Tibial nerve (tissue), 4 donors: ENCODE results near the gene FAM171A1. TPM values are rescaled to one million over a fixed set of nuclear protein-coding genes. Genes with fewer than 3 reads are reported as not detected.

Experiments used
- DNase-seq, 2 donors: peaks; one replicate each; pipeline ENCODE4 v3.0.0-alpha.2; 2019; ENCODE audit warnings: low spot score in 2 of 2
- H3K27ac ChIP-seq, 4 donors: fragments of 200-600 bp; sonication (generic) in 3 of 4; one replicate each; pipeline ENCODE4 v1.5.1; 2017 to 2019; ENCODE audit warnings: mild to moderate bottlenecking in 1 of 4
- H3K27me3 ChIP-seq, 2 donors: fragments of 200-600 bp; sonication (generic) in 1 of 2; one replicate each; pipeline versions ENCODE4 v1.5.1 to v1.6.0; 2017 to 2019
- H3K36me3 ChIP-seq, 3 donors: fragments of 200-600 bp; sonication (generic); one replicate each; pipeline ENCODE4 v1.5.1; 2018 to 2019
- H3K4me1 ChIP-seq, 4 donors: fragments of 200-600 bp; sonication (generic) in 3 of 4; one replicate each; pipeline ENCODE4 v1.5.1; 2017 to 2019
- H3K4me3 ChIP-seq, 4 donors: fragments of 200-600 bp; sonication (generic) in 3 of 4; one replicate each; pipeline ENCODE4 v1.5.1; 2017 to 2019; ENCODE audit warnings: mild to moderate bottlenecking in 1 of 4, moderate library complexity in 1 of 4
- H3K9me3 ChIP-seq, 4 donors: fragments of 200-600 bp; sonication (generic) in 3 of 4; one replicate each; pipeline ENCODE4 v1.5.1; 2017 to 2019
- EP300 ChIP-seq, 2 donors: sonication (generic); formaldehyde crosslinking; IDR thresholded peaks; one replicate each; pipeline ENCODE4 v1.6.1; 2017; ENCODE audit warnings: antibody characterized with exemption in 2 of 2, mild to moderate bottlenecking in 1 of 2
- POLR2A ChIP-seq, 2 donors: fragments of 450-650 bp; IDR thresholded peaks; one replicate each; pipeline ENCODE4 v1.6.1; 2017; ENCODE audit warnings: antibody characterized with exemption in 2 of 2, mild to moderate bottlenecking in 2 of 2, moderate library complexity in 2 of 2
- WGBS, 2 donors: methylation state at CpG; one replicate each; pipeline ENCODE4 v1.1.5; 2018; 5-methylcytosine and 5-hydroxymethylcytosine counted together
- total RNA-seq, 4 donors: library from RNA; depleted of rRNA; stranded (reverse); fragments of >200 nt; gene quantifications; one replicate each; pipeline ENCODE4 v1.1.0, GENCODE V29; 2016
- TF ChIP-seq, protein P1 (sequence below), 5 experiments: fragments of 200-600 bp in 3 of 5; fragments of 450-650 bp in 2 of 5; sonication (generic) in 3 of 5; IDR thresholded peaks; one replicate each; pipeline ENCODE4 v1.5.1; 2016 to 2019; ENCODE audit warnings: antibody characterized with exemption in 5 of 5, mild to moderate bottlenecking in 3 of 5, moderate library complexity in 2 of 5

FAM171A1 gene
- total RNA-seq, 4 donors from 2014 or later, result 15.3 to 31.2 (median 21.2) TPM

DNA sequence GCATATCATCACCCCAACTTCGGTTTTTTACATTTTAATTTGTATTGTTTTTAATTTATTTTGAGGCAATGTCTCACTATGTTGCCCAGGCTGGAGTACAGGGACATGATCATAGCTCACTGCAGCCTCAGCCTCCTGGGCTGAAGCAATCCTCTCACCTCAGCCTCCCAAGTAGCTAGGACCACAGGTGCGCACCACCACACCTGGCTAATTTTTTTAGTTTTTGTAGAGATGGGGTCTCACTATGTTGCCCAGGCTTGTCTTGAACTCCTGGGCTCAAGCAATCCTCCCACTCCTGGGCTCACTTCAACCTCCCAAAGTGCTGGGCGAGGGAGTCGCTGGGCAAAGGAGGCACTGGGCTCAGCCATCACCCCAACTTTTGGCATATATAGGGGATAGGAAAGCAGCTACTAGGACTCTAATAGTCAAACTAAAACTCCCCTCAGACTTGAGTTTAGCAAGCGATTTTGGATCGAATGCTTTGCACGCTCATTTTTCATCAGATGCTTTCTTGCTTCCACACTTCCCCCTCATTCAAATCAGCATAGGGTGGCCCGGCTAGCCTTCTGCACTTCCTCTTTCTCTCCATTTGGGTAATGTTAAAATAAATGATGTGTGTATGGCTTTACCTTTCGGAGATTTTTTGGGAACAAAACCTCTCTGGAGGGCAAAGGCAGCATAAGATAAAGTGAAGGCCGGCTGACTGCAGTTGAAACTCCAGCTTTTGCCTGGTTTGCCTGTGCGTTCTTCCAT is 181.8 kb downstream of the FAM171A1 start:
- WGBS, 2 donors, result 93% methylated on average over 11 of the region's 11 CpGs
- Histone ChIP-seq H3K27ac (no peak overlapping the region), H3K4me3 (no peak overlapping the region), H3K9me3 (no peaks in the 10 kb centered on the region), H3K4me1 (no peaks in the 10 kb centered on the region), H3K36me3 (no peaks in the 10 kb centered on the region), H3K27me3 (no peaks in the 10 kb centered on the region)
- TF ChIP-seq EP300 (IDR thresholded peaks at IDR 0.05) (no peak), POLR2A (IDR thresholded peaks at IDR 0.05) (no peak)
- TF ChIP-seq, protein P1, sequence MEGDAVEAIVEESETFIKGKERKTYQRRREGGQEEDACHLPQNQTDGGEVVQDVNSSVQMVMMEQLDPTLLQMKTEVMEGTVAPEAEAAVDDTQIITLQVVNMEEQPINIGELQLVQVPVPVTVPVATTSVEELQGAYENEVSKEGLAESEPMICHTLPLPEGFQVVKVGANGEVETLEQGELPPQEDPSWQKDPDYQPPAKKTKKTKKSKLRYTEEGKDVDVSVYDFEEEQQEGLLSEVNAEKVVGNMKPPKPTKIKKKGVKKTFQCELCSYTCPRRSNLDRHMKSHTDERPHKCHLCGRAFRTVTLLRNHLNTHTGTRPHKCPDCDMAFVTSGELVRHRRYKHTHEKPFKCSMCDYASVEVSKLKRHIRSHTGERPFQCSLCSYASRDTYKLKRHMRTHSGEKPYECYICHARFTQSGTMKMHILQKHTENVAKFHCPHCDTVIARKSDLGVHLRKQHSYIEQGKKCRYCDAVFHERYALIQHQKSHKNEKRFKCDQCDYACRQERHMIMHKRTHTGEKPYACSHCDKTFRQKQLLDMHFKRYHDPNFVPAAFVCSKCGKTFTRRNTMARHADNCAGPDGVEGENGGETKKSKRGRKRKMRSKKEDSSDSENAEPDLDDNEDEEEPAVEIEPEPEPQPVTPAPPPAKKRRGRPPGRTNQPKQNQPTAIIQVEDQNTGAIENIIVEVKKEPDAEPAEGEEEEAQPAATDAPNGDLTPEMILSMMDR (IDR thresholded peaks at IDR 0.05), result no peak
- no peak for DNase-seq

DNA sequence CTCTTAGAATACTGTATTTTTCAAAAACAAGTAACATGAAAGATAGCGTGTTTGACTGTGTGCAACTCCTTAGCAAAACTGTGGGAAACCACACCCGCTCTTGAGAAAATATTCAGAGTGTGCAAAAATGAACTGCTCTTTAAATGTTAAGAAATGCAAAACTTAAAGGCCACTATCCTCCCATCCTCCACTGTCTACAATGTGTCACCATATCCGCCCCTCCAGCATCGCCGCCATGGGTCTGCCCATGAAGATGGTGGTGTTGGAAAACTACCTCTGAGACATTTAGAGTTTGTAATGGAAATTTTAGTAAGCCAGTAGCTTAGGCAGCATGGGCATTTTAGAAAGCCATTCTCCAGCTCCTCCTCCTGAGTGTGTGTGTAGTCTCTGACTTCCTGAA is 182.5 kb downstream of the FAM171A1 start:
- no peaks in the 10 kb centered on the region for H3K27me3 ChIP-seq
- H3K4me3 ChIP-seq, result no peak overlapping the region
- no peak overlapping the region for H3K27ac ChIP-seq
- no peaks in the 10 kb centered on the region for H3K9me3 ChIP-seq
- no peaks in the 10 kb centered on the region for H3K4me1 ChIP-seq
- DNase-seq, result no peak
- TF ChIP-seq POLR2A (IDR thresholded peaks at IDR 0.05) (no peak), EP300 (IDR thresholded peaks at IDR 0.05) (no peak)
- TF ChIP-seq, protein P1 (IDR thresholded peaks at IDR 0.05), result no peak
- 85 to 86% methylated on average over 5 of the region's 5 CpGs for WGBS, 2 donors
- no peaks in the 10 kb centered on the region for H3K36me3 ChIP-seq

DNA sequence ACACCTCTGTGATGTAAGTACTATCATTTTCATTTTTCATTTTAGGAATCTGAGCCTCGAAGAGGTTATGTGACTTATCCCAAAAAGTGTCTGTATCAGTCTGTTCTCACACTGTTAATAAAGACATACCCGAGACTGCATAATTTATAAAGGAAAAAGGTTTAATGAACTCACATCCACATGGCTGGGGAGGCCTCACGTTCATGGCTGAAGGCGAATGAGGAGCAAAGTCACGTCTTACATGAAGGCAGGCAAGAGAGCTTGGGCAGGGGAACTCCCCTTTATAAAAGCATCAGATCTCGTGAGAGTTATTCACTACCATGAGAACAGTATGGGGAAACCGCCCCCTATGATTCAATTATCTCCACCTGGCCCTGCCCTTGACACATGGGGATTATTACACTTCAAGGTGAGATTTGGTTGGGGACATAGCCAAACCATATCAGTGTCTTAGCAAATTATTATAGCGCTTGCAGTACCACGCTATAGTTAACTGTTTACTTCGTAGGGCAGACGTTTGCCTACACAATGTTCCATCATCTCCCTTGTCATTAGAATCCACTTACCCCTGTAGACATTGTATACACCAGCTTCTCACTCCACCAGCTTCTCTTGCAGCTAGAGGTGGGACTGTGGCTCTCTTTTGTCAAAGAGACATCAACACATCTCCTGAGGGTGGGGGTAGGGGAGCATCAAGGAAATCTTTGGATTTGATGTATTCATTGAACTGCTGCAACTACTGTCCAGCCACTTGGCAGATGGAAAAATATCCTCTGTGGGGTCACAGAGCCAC is 187.2 kb downstream of the FAM171A1 start:
- no peak for DNase-seq
- WGBS, 2 donors, result 91 to 92% methylated on average over 11 of the region's 11 CpGs
- Histone ChIP-seq H3K27me3 (no peaks in the 10 kb centered on the region), H3K4me3 (no peak overlapping the region), H3K9me3 (no peaks in the 10 kb centered on the region), H3K27ac (no peak overlapping the region), H3K4me1 (no peaks in the 10 kb centered on the region), H3K36me3 (no peaks in the 10 kb centered on the region)
- TF ChIP-seq POLR2A (IDR thresholded peaks at IDR 0.05) (no peak), EP300 (IDR thresholded peaks at IDR 0.05) (no peak)
- TF ChIP-seq, protein P1 (IDR thresholded peaks at IDR 0.05), result no peak

DNA sequence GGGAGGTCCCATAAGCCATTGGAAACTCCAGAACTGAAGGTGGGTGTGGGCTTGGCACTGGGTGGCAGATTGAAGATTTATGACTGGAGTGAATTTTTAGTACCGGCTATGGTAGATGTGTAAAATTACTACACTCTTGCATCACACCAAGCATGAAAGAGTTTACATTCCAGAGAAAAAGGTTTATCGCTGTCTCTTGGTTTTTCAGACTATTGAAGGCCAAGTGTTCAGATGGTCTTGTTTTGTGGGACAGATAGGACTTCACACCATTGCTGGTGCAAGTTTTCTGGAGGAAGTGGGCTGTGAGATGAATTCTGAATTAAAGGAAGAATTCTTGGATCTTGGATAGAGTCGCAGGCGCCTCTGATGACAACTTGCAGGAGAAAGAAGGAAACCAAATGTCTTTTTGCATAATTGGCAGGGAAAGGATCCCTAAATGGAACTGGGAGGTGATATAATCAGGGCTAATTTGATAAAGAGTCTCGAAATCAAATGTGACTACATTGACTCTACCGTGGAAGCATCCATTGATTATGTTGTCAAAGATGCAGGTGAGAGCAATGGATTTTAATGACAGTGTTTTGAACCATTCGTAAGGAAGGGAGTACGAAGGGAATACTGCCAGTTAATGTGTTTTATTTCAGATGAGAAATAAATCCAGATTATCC is 188.4 kb downstream of the FAM171A1 start:
- no peaks in the 10 kb centered on the region for H3K4me1 ChIP-seq
- no peak overlapping the region for H3K27ac ChIP-seq
- H3K4me3 ChIP-seq, result no peak overlapping the region
- H3K9me3 ChIP-seq, result no peaks in the 10 kb centered on the region
- H3K36me3 ChIP-seq, result no peaks in the 10 kb centered on the region
- no peak for DNase-seq
- no peaks in the 10 kb centered on the region for H3K27me3 ChIP-seq
- 84 to 88% methylated on average over 8 of the region's 8 CpGs for WGBS, 2 donors
- TF ChIP-seq POLR2A (IDR thresholded peaks at IDR 0.05) (no peak), EP300 (IDR thresholded peaks at IDR 0.05) (no peak)
- TF ChIP-seq, protein P1 (IDR thresholded peaks at IDR 0.05), result no peak
